GM21515 (cell line): ENCODE data around the gene SCGB1D2.

Experiments used
- ATAC-seq: cut with Tn5 transposase; IDR thresholded peaks from one replicate; pipeline ENCODE4 v1.9.1; 2021; ENCODE audit not compliant: unreplicated experiment

SCGB1D2 gene

DNA sequence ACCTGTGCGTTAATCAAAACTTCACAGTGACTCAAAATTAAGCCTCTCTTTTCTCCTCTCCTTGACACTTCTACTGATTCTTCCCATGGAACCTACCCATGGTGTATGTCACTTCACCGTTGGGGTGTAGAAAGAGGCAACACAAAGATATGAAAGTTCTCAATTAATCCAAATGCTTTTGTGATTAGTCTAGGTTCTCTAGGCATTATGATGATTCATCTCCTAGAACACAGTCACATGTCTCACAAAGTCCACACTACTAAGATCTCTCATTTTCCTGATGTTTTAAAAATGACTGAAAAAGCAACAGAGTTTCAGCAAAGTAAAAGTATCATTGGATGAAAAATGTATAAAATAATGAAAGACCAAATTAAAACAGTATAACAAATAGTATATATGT lies 14.2 kb downstream of the SCGB1D2 start:
- ATAC-seq, result no peak

DNA sequence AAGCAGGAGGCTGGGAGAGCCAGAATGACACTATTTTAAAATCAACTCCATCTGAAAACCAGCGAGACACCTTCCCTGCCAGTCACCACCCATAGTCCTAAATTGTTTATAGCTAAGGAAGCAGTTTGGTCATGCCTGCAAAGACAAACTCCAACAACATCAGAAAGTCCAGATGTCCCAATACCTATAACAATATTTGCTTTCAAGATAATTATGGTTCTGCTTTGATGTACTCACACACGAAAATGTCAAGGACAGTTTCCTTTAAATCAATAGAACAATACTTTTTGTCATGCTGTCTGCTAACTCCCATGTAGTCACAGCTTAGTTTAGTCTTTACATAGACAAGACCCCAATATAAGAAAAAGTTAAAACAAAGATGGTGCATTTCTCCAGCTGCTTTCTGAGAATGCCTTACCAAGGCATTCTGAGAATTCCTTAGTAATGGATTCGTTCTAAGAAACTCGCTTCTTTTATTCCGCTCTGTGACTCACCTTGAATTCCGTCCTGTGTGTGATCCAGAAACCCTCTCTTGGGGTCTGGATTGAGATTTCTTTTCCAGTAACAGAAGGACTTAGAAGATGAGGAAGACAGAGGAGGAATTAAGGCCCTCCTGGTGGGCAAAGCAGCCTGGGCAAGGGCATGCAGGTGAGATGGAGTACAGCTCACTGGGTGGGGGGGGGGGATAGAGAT lies 18.4 kb downstream of the SCGB1D2 start:
- no peak for ATAC-seq

DNA sequence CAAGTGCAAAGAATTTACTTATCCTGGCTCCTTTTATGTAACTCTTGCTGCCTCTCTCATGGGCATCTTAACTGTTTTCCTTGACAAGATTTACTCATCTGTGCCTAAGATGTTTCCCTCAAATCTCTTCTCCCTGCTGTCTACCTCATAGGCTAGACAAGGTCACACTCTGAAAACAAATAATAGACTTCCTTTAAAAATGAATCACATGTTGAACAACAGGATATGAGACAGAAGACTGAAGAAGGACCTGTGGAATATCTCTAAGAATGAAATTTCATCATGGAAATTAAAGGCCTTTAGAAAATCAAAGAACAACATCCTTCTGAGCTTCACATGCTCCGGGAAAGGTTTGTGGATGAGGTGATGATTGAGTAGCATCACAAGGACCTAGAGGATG lies 22.0 kb downstream of the SCGB1D2 start:
- no peak for ATAC-seq

DNA sequence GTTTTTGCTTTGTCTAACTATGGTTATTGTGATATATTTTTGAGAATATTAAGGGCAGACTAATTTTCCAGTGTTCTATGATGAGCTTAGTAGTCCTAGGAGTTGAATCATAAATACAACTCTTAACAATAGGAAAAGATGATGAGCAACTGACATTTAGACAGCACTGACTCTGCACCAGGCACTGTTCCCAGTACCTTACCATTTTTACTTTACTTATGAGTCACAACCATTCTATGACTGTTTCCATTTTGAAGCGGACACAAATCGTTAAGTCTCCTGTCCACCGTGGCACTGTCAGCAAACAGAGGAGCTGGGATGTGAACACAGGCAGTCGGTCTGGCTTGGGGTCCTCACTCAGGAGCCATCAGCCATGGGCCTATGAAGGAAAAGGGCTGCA lies 24.5 kb downstream of the SCGB1D2 start:
- no peak for ATAC-seq

DNA sequence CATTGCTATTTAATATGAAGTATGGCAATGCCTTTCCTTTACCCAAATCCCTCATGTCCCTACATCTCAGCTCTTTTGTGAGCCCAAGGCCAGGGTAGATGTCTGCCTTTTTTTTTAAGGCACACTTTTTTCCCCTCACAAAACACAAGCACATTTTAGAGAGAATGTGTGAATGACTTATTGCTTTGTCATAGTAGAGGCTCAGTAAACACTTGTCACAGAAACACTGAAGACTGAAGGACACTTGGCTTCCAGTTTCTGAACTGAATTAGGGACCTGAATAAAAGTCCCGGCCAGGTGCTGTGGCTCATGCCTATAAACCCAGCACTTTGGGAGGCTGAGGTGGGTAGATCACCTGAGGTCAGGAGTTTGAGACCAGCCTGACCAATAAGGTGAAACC lies 25.0 kb downstream of the SCGB1D2 start:
- no peak for ATAC-seq

DNA sequence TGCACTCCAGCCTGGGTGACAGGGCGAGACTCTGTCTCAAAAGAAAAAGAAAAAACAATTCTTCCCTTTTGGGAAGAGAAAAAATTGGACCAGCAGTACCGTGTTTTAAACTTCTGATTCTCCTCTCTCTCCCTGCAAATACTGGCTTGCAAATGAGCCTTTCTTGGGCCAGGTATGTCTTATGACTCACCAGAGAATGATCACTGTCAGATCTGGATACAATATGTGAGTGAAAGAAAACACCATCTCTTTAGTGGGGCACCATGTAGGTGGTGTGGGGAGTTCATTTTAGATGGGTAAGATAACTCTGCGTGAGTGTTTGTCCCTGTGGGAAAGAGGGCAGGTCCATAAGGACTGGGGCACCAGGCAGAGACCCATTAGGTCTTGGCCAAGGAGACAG lies 25.5 kb downstream of the SCGB1D2 start:
- no peak for ATAC-seq

DNA sequence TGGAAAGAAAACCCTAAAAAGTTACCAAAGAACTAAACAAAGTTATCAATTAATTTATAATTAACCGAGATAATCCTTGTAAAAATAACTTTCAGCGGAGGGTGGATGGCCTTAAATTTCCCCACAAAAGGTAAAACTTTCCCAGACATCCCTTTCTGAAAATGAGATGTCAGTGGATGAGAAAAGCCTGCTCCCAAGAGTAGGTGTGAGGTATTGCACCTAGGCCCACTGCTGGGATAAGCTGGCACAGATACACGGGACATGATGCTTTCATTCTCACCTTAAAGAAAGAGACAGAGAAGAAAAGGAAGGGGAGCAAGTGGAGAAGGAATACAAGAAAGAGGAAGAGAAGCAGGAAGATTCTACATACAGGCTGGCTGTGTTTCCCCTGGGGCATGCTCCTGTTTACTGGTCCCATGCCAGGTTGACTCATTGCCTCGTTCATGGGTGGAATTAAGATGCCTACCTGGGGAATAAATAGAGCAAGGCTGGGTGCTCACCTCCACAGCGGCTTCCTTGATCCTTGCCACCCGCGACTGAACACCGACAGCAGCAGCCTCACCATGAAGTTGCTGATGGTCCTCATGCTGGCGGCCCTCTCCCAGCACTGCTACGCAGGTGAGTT lies 27.7 kb downstream of the SCGB1D2 start, which contains the start of gene SCGB2A2:
Gene SCGB2A2 (plus strand): TSS at position 505 of the 625 bp plus-strand sequence. CDS start 59 bp downstream, at position 564.
- no peak for ATAC-seq

DNA sequence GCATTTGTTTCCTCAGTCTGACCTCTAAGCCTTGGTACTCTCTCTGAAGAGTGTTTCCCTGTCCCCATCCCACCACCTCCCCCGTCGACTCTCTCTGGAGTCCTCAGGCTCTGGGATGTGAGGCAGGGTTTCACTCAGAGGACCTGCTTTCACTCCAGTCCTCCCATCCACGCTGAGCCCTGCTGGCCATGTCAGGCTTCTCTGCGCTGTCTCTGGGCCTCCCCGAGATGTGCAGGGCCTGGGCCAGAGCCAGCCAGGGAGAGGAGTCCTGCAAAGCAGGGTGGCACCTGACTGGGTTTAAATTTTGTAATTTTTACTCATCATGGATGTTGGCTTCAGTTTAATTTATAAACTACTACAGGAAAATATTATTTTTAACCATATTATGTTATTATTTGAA lies 31.2 kb downstream of the SCGB1D2 start:
- no peak for ATAC-seq

DNA sequence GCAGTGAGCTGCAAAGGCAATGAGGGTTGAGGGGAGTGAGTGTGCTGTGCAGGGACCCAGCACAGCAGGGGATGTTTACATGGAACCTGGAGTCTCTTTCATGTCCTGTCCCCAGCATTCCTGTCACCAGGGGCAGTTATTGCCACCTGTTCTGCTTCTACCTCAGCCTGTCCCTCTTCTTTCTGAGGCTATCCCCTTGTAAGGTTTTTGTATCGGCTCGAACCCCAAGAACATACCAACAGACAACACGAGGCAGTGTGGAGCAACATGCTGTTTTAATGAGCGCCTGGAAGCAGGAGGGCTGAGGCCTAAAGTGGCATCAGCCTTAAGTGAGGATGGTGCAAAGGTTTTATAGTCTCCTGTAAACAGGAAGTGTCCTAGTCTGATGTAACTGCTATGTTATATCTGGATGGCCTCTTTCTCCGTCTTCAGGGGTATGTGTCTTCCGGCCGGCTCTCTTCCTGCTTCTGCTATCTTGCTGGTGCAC lies 31.8 kb downstream of the SCGB1D2 start:
- ATAC-seq, result no peak

DNA sequence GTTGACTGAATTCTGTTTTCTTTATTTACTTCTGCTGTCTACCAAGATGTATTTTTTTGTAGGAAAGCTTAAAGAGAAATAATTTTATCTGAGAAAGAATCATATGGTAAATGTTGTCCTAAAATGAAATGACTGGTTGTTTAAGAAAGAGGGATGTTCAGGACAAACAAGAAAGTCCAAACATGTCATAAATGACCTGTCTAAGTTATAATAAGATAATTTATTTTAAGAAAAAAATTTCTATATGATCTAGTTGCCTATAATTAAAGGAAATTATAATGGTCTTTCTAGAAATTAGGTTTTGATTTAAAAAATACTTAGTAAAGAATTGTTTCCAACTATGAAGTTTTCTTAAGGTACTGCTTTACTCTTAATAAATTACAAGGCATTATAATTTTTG lies 38.4 kb downstream of the SCGB1D2 start:
- no peak for ATAC-seq
